GM23248 (cell line): ENCODE data around the gene BTBD17.

Experiments
- EZH2 ChIP-seq: fragments of 200-600 bp; sonication (generic); IDR thresholded peaks from 2 replicates; pipeline ENCODE4 v1.6.1; 2018; ENCODE audit warnings: antibody characterized with exemption, mild to moderate bottlenecking; ENCODE audit not compliant: insufficient read depth, poor library complexity, severe bottlenecking
- EZH2phosphoT487 ChIP-seq: fragments of 200-600 bp; sonication (generic); IDR thresholded peaks from 2 replicates; pipeline ENCODE4 v1.6.1; 2018; ENCODE audit warnings: antibody characterized with exemption, moderate library complexity, mild to moderate bottlenecking, low read depth; ENCODE audit not compliant: insufficient read depth

DNA sequence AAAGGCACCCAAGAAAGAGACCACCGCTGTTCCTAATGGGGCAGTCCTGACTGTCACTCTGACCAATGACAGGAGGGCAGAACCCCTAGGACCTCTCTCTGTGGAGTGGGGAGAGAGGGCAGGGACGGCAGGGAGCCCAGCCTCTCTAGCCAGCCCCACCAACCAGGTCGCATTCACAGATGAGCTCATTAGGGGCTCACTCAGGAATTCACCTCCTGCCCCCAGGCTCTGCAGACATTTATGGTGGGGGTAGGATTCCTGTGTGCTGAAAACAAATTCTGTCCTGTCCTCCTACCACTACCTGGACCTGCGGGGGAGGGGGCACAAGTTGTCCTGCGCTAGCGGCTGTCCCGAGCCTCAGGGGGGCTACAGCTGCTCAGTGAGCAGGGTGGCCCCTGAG is 42.5 kb upstream of the BTBD17 start:
- TF ChIP-seq EZH2 (no peak), EZH2phosphoT487 (no peak)
